ENCODE results near the gene HDAC9. TPM values are rescaled to one million over a fixed set of nuclear protein-coding genes. Genes with fewer than 3 reads are reported as not detected.

Gene HDAC9
- total RNA-seq, 2 donors from 2014 or later = 4.9 to 12.9 TPM

GRCh38 chr7:18644981-18645380 is 149.4 kb downstream of the HDAC9 start:
- intact Hi-C loops (cut with DNase I) = no loop called here
- ATAC-seq (no peak), DNase-seq (no peak)
- Histone ChIP-seq H3K9me3 (no peaks in the 10 kb centered on the region), H3K4me1 (no peaks in the 10 kb centered on the region), H3K4me3 (no peak overlapping the region), H3K27me3 (no peaks in the 10 kb centered on the region), H3K27ac (no peak overlapping the region), H3K36me3 (replicated peaks in 1 of 2; ENCODE audit: insufficient read depth in 1 of 2, low read depth in 2 of 2) (no peaks in the 10 kb centered on the region)
- no peak for TF ChIP-seq CTCF (IDR thresholded peaks at IDR 0.05)
- TF ChIP-seq POLR2A (IDR thresholded peaks at IDR 0.05) = no peak
- 49 to 57% methylated on average over 3 of the region's 3 CpGs for WGBS, 2 donors

- Histone ChIP-seq H3K27ac (no peak overlapping the region), H3K36me3 (replicated peaks in 1 of 2; ENCODE audit: insufficient read depth in 1 of 2, low read depth in 2 of 2) (no peaks in the 10 kb centered on the region), H3K9me3 (no peaks in the 10 kb centered on the region), H3K27me3 (no peaks in the 10 kb centered on the region), H3K4me1 (no peaks in the 10 kb centered on the region), H3K4me3 (no peak overlapping the region)
- WGBS, 2 donors = 60% methylated on average over 5 of the region's 5 CpGs
- DNase-seq = no peak
- intact Hi-C loops (cut with DNase I) = no loop called here
- no peak for ATAC-seq
- TF ChIP-seq CTCF (IDR thresholded peaks at IDR 0.05) (no peak), POLR2A (IDR thresholded peaks at IDR 0.05) (no peak)
Observed at GRCh38 chr7:18647582-18647981, 152.0 kb downstream of the HDAC9 start.

- intact Hi-C loops (cut with DNase I) = no loop called here
- Histone ChIP-seq H3K36me3 (replicated peaks in 1 of 2; ENCODE audit: insufficient read depth in 1 of 2, low read depth in 2 of 2) (no peaks in the 10 kb centered on the region), H3K27ac (no peak overlapping the region), H3K4me1 (no peaks in the 10 kb centered on the region), H3K4me3 (no peak overlapping the region), H3K27me3 (no peaks in the 10 kb centered on the region), H3K9me3 (no peaks in the 10 kb centered on the region)
- DNase-seq (no peak), ATAC-seq (no peak)
- TF ChIP-seq POLR2A (IDR thresholded peaks at IDR 0.05) (no peak), CTCF (IDR thresholded peaks at IDR 0.05) (no peak)
- 78 to 82% methylated on average over 9 of the region's 9 CpGs for WGBS, 2 donors
Observed at GRCh38 chr7:18648849-18649758, 153.6 kb downstream of the HDAC9 start.

- no peaks in the 10 kb centered on the region for H3K36me3 ChIP-seq (replicated peaks in 1 of 2; ENCODE audit: insufficient read depth in 1 of 2, low read depth in 2 of 2)
- DNase-seq = no peak
- no peak for ATAC-seq
- H3K27ac ChIP-seq = no peak overlapping the region
- no peaks in the 10 kb centered on the region for H3K27me3 ChIP-seq
- no peaks in the 10 kb centered on the region for H3K4me1 ChIP-seq
- 61 to 68% methylated on average over 2 of the region's 2 CpGs for WGBS, 2 donors
- intact Hi-C loops (cut with DNase I) = no loop called here
- TF ChIP-seq POLR2A (IDR thresholded peaks at IDR 0.05) (no peak), CTCF (IDR thresholded peaks at IDR 0.05) (no peak)
- H3K9me3 ChIP-seq = no peaks in the 10 kb centered on the region
- H3K4me3 ChIP-seq = no peak overlapping the region
Observed at GRCh38 chr7:18653381-18654155, 158.0 kb downstream of the HDAC9 start.
